Stimulated activated CD4-positive, alpha-beta T cell treated with anti-CD3 and anti-CD28 coated beads, Interleukin-12 subunit alpha, Interleukin-12 subunit beta, amount 100 ng/mL, for 24 hours (primary cell): Measurements from ENCODE around the gene CREB5.
"Not testable (repeated sequence)": the region's sequence is repeated elsewhere in the genome, so short reads cannot be mapped to it uniquely, and the experiment has no call there.

Experiments used
- DNase-seq, 2 experiments: peaks; one replicate each; pipeline ENCODE4 v3.0.0-alpha.2; 2020; ENCODE audit warnings: low read depth in 2 of 2

The CREB5 gene

DNA sequence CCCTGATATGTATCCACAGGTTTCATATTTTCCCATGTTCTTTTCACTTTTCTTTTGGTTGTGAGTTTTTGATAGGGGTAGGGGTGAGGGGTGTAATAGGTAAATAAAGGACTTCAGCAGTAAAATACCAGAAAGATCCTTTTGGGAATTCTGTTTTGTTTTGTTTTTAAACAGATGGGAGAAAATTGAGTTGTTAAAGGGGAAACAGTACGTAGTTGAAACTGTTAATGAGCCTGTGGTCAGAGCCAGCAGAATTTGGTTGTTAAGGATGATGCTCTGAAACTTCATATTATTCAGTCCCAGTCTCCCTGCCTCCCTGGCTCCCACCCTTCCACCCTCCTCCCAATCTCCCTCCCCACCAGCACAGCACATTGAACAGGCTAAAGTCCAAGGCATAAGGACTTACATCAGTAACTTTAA is 195.9 kb downstream of the CREB5 start:
- no peak for DNase-seq

DNA sequence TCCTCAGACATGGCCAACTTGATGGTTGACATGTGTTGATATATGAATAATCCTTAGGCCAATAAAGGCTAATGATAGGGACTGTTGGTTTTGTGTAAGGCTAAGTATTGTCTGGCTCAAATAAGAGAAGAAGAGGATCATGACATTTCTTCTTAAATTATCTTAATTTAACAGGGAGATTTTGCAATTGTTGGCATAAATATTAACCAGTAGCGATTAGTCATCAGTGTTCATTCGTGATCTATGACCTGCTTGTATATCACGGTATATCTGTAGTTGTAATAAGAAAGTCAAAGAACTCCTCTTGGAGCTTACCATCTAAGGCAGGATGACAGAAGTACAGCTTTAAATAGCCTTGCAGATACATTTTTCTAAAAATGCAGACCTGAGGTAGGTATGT is 196.4 kb downstream of the CREB5 start:
- no peak for DNase-seq

DNA sequence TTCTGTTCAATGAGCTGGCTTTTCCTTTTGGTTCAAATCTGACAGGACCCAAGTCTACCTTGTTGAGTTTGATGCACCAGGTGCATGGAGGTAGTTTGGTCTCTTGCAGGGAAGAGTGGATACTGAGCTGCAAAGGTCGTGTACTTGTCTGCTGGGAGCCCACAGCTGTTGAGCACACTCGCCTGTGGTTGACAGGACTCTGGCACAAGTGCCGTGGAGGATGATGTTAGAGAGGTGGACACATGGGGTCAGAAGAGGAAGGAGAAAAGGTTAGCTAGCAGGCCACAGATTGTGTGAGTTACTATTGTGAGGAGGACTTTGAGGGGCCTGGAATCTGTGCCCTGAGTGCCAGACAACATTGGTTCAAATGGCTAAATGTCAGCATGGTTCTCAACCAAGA is 197.3 kb downstream of the CREB5 start:
- DNase-seq = no peak

DNA sequence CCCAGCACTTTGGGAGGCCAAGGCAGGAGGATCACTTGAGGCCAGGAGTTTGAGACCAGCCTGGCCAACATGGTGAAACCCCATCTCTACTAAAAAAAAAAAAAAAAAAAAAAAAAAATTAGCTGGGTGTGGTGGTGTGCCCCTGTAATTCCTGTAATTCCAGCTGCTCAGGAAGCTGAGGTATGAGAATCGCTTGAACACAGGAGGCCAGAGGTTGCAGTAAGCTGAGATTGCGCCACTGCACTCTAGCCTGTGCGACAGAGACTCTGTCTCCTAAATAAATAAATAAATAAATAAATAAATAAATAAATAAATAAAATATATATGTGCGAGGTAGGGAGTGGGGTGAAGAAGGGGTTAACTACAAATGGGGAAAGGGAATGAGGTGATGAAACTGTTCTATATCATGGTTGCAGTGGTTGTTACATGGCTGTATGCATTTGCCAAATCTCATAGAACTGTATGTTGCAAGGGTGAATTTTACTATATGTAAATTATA is 199.1 kb downstream of the CREB5 start:
- DNase-seq = not testable (repeated sequence)

DNA sequence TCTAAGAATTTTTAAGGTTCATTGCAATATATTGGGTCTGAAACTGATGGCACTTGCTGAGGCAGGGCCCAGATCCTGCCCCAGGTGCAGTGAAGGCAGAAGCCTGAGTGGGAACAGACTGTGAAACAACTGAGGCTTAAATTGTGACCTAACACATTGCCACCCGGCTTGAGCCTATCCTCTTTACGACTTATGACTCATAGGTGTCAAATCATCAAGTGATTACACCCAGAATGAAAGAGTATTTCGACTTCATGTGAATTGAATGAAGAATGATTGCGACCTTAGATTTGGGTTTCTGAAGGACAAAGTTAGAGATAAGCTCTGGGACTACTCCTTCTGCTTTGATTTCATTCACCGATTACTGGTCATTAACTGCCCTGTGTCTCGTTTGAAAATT is 200.9 kb downstream of the CREB5 start:
- no peak for DNase-seq

DNA sequence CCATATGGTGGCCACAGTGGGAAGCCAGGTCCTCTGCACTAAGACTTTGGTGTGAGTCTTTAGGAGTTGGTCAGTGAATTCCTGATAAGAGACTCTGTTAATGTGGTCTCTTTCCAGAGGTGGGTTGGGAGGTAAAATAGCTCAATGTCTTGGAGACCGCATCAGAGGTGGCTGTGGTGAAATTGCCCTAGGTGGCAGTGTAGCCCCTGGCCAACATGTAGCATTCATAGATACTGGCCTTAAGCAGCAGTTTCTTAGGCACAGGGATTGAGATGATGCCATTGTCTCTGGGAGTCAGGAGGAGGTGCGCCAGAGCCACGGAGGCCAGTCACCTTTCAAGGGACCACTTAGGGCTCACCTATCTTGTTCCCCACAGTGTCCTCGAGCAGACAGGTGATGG is 202.8 kb downstream of the CREB5 start:
- no peak for DNase-seq

DNA sequence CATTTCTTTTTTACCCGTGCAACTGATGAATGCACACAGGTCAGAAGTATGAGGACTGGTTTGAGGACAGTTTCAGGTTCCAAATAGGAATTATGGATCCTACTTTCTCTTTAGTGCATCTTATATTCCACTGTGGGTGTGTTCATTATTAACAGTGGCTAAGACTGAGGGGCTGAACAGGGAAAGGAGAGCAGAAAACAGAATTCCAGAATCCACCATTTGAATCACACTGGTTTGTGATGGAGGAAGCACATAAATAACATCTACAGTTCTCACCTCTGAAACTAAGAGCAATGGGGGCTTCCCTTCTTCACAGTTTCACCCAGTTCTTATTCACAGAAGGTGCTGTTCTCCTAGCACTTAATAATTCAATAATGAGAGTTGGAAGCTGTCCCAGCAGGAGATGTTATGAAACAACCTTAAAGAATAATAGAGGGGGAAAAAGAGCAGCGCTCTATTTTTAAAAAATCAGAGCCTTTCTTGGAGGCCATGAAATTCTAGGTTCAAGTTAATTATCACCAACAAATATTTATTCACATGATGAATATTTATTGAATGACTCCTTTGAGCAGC is 205.1 kb downstream of the CREB5 start:
- DNase-seq = no peak

DNA sequence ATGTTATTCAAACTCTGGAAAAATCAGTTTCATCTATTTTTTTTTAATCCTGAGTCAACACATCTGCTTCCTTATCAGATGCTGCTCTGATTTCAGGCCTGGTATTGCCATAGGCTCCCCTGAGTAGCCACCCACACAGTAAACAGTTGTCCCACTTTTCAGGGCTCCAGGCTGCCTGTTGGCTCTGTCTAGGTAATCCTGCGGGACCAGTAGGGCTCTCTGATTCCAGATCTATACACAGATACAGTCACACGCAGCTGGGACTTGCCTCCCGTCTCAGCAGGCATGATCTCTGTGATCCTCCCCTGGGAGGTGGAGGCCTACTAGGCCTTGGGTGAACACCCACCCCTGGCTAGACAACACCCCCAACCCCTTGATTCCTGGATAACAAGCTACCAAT is 206.1 kb downstream of the CREB5 start:
- no peak for DNase-seq

DNA sequence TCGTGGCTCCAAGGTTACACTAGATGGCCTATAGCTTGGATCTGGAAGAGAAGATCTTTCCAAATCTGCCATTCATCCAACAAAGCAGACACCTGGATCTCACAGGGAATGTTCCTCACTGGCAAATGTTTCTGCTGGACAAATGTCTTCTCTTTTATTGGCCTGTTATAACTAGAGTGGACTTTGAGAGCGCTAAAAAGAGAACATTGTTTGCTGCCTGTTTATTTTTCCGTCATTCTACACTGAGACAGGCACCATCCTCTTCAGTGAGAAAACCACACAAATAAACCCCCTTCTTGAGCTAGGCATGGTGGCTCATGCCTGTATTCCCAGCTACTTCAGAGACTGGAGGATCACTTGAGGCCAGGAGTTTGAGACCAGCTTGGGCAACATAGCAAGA is 206.9 kb downstream of the CREB5 start:
- no peak for DNase-seq

DNA sequence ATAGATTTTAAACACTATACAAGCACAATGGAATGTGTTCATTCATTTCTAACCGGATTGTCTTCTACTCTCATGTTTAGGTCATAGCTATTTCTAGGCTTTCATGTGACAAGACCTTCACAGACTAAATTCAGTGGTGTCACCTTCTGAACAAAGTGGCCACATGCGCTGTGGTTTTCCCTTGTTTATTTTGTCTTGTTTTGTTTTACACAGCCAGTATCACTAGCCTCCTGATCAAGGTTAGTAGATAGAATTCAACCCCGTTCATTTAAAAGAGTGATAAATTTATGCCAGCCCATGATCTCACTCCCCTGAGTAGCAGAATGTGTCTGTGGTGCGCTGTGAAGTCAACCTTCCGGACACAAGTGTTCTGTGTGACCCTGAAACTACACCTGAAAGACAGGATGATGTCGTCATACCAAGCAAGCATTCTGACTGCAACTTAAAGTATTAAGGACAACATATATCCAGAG is 209.1 kb downstream of the CREB5 start:
- no peak for DNase-seq

DNA sequence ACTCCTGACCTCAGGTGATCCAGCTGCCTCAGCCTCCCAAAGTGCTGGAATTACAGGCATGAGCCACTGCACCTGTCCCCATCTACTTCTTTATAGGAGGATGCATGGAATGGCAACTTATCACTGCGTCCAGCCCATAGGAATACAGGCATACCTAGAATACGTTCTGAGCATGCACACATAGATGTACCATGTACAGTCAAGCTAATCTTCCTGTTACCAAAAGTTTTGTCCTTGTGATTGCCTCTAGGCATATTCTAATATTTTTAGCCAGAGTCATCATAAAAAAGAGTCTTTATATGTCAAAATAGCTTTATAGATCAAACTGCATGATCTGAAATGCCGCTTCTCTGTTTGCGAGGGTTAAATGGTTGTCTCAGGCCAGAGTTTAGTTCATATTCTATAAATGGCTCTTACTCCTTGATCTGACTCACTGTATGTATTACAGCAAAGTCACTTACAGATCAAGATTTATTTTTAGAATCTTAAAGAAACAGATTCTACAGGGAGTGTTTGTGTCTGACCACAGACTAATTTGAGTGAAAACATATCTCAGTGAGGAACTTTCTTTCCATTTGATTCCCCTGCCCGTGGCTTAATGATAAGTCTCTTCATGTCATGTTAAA is 210.9 kb downstream of the CREB5 start:
- no peak for DNase-seq

DNA sequence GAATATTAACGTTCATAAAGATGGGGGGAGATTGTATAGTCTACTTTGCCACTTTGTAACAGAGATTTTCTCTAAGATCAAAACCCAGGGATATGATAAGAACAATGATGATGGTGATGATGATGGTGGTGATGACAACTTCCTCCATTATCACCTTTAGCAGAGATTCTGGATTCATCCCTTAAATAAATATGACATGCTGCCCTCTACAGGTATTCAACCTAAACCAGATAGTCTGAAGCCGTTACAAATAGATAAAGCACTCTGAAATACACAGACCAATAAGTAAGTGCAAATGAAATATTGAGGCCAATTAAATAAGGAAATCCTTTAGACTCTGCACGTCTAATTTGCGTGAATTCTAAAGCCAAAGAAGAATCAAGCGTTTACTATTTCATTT is 211.5 kb downstream of the CREB5 start:
- DNase-seq = no peak

DNA sequence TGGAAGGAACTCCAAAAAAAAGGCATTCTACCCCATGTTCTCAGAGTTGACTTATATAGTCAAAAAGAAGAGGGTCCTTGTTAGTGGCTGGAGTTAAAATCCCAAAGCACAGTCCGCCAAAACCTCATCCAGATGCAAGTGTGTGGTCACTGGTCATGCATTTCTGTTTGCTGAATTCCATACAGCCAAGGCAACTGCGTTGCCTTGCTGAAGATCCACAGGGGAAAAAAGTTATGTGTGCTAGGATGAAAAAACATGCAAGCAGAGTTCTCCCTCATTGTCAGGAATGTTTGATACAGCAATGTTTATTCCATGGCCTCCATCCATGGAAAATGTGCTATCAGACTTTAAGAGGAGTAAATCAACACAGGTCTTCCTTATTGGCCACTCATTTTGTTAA is 213.1 kb downstream of the CREB5 start:
- no peak for DNase-seq

DNA sequence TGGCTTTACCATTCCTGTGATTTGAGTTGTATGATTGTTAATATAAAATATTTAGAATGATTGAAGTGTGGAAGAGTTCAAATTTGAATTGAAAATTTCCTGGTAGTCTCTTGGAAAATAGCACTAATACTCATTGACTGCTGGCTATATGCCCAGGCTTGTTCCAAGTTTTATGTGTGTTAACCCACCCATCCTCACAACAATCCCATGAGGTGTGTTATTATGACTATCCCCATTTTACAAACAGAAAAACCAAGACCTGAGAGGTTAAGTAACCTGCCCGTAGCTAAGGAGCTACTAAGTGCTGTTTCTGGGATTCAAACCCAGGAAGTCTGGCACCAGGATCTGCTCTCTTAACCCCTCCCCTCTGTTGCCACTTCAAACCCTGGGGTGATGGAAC is 213.9 kb downstream of the CREB5 start:
- no peak for DNase-seq

DNA sequence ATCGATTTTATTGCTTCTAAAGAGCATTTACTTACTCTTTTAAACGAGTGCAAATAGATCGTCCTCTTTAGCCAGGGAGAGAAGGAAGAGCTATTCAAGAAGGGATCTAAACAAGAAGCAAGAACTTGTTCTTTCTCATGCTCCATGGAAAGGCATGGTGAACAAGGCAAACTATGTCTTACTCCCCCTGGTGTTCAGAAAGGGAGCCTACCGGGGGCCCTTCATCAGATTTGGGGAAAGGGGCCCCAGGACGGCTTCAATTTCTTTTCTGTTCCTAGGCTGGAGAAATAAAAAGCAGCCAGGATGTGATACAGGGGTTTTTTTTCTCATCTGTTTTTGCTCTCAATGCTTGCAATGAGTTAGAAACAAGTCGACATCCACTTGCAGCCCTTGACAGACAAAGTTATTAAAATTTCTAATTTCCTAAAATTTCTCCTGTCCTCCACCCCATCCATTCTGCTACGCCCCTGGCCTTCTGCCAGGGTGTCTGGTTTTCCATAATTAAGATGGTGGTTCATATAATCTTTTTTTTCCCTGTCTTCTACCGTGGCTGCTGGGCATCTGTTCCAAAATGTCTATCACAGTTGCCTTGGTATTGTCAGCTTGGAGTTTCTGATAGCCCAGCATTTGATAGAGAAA is 214.4 kb downstream of the CREB5 start:
- DNase-seq = no peak

DNA sequence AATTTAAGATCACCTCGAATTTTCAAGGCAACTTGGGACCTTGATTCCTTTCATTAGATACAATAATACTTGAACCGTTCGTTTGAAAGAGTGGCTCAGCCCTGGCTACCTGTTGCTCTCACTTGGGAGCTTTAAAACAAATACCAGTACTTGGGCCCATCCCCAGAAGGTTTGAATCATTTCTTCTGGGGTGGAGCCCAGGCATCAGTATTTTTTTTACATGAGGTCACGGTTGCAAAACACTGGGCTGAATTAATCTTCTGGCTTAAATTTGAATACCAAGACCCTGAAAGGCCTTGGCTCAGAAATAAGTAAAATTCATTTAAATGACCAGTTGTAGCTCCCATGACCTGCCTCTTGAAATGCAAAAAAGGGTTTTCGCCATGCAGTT is 214.9 kb downstream of the CREB5 start:
- DNase-seq = no peak

DNA sequence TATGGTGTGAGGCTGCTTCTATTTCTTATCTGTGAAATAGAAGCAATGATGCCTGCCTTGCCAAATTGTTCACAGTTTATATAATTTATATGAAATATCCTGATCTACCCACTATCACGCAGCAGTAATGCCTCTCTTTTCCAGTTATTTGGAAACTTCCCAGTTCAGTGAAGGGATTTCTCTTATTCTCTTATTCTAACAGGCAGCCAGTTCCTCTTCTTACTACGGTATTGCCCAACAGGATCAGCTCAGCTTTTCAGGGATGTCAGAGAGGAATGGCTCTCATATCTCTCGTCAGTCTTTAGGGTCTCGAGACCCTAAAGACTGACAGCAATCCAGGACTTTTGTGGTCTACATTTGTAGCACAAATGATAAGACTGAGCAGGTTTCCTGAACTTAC is 215.6 kb downstream of the CREB5 start:
- no peak for DNase-seq

DNA sequence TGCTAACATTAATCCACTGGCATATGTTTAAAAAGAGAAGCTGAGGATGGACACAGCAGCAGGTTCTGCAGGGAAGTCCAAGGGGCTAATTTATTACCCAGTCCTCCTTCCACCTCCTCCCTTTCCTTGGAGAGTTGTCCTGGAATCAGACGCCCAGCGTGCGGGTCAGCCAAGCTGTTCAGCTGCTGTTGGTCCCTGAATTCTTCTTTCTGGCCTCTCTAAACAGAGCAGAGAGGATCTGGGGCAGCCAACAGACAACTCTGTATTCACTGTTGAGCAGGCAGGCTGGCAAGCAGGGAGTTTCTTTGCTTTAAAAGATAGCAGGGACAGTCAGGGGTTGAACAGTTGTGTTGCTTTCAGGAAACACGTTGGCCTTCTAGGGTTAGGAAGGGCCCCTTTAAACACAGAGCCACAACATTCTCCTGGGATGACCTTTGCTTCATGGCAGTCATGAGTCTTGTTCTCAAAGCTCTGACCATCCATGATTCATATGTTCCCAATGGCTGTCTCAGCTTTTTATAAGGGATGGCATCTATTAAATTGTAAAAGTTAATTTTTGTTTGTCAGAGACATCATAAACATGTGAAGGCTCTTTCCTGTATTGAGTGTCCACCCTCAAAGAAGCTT is 217.0 kb downstream of the CREB5 start:
- DNase-seq = no peak

DNA sequence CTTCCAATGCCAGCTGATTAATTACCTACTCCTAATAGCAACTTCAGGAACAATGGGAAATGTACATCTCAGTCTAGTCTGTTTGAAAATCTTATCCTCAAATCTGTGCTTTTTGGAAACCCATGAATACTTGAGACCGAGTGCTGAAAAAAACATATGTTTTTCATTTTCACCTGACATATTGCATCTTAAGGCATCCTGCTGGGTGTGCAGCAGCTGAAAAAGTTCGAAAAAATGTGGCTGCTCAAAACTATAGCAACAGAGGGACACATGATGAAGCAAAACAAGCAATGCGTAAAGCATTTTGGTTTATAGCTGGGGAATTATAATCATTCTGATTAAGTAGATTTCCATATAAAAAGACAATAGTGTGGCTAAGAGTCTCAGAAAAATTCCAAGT is 218.0 kb downstream of the CREB5 start:
- DNase-seq = no peak

DNA sequence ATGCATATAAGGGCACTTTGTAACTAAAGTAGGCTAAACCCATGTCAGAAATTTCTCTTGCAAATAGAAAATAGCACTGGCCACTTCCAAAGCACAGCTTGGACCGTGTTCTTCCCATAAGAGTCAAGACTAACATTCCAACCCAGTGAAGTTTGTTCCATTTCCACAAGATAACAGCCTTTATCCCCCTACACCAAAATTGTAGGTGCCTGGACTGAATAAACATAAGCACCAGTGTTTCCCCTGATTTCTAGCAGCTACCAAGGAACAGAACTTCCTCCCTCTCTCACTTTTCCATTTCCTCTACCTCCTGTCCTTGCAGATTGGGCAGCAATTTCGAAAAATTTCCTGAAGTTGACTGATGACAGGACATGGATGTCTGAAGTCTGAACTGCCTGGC is 219.7 kb downstream of the CREB5 start:
- DNase-seq = no peak

DNA sequence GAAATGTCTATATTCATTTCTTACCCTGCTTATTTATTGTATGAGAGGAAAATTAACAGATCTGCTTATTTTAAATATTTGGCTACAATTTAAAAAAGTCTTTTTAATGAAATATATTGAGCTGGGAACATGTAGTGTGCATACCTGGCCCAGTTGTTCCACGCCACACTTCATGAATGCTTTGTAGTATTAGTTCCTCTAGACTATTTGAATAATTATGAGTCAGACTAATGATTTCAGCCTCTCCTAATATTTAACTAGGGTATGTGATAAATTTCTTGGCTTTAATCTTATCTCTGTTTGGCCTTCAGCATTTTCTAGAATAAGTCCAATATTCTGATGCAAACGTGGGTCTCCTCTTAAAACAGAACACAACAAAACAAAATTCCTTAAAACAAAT is 226.6 kb downstream of the CREB5 start:
- DNase-seq = no peak

DNA sequence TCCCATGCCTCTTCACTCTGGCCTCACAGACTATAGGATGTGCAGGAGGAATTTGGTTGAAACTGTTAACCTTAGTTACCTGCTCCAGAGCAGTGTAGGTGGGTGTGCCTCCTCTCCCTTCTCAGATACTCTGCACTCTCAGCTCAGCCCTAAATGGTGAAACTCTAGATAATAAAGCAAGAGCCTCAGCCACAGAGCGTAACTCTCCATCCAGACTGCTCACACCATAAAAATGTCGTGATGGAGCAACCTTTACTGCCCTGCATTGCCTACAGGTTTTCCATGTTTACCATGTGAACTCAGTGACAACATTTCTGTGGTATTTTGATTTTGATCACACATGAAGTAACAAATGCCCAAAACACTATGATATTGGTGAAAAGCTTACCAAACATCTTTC is 227.7 kb downstream of the CREB5 start:
- no peak for DNase-seq
